A549 (cell line): Measurements from ENCODE around the gene KRT81.

Experiments used
- BHLHE40 ChIP-seq: IDR thresholded peaks from 2 replicates; pipeline ENCODE4 v1.6.1; 2012; ENCODE audit warnings: low read depth, low read length, inconsistent platforms
- CTCF ChIP-seq: fragments of >200 bp; sonication (Bioruptor Twin); formaldehyde crosslinking; IDR thresholded peaks from 3 replicates; pipeline ENCODE4 v1.5.1; 2016
- EP300 ChIP-seq, 2 experiments: fragments of >200 bp; sonication (Bioruptor Twin); formaldehyde crosslinking; IDR thresholded peaks; 2 replicates in 1 of 2; 3 replicates in 1 of 2; pipeline ENCODE4 v1.6.1; 2016 to 2017
- MAX ChIP-seq: IDR thresholded peaks from 2 replicates; pipeline ENCODE4 v1.6.1; 2012
- MYC ChIP-seq: IDR thresholded peaks from 2 replicates; pipeline ENCODE4 v1.6.1; 2012; ENCODE audit warnings: mild to moderate bottlenecking, inconsistent platforms, low read length, improper control_type of control experiment, borderline replicate concordance
- PBX3 ChIP-seq: IDR thresholded peaks from 2 replicates; pipeline ENCODE4 v1.6.1; 2012
- POLR2A ChIP-seq: IDR thresholded peaks from 2 replicates; pipeline ENCODE4 v1.6.1; 2012; ENCODE audit warnings: mild to moderate bottlenecking, low read length

GRCh38 chr12:52305921-52306705 is 14.8 kb upstream of the KRT81 start:
- TF ChIP-seq POLR2A: no peak
- TF ChIP-seq PBX3: no peak
- TF ChIP-seq MYC: no peak
- peak; percentile 16; the same call in 1 of the 3 replicates for TF ChIP-seq CTCF
- TF ChIP-seq EP300 (IDR thresholded peaks at IDR 0.05): no peak
- no peak for TF ChIP-seq BHLHE40
- no peak for TF ChIP-seq MAX
